PFSK-1 (cell line): ENCODE data around the gene METTL16.

Experiments used
- FOXP2 ChIP-seq: optimal IDR thresholded peaks from 2 replicates; pipeline ENCODE3; 2011; ENCODE audit warnings: borderline replicate concordance, control low read depth, inconsistent platforms; ENCODE audit not compliant: insufficient read depth; ENCODE audit errors: extremely low read length, extremely low read depth
- POLR2AphosphoS5 ChIP-seq: IDR thresholded peaks from 2 replicates; pipeline ENCODE4 v1.6.1; 2012; ENCODE audit warnings: low read depth, mild to moderate bottlenecking, control low read depth, low read length, moderate library complexity
- REST ChIP-seq, 2 experiments: IDR thresholded peaks; 2 replicates each; pipeline versions ENCODE4 v1.6.1 to v1.8.0; 2011 to 2012; ENCODE audit warnings: low read depth in 2 of 2, low read length in 2 of 2, control low read depth in 1 of 2, inconsistent platforms in 1 of 2, mild to moderate bottlenecking in 1 of 2, moderate library complexity in 1 of 2; ENCODE audit not compliant: insufficient read depth in 1 of 2
- SIN3A ChIP-seq: IDR thresholded peaks from 2 replicates; pipeline ENCODE4 v1.6.1; 2012; ENCODE audit warnings: mild to moderate bottlenecking, low read length, moderate library complexity, borderline replicate concordance; ENCODE audit not compliant: insufficient read depth
- TAF1 ChIP-seq: IDR thresholded peaks from 2 replicates; pipeline ENCODE4 v1.6.1; 2012; ENCODE audit warnings: low read length, control low read depth, borderline replicate concordance; ENCODE audit not compliant: insufficient read depth

The METTL16 gene

GRCh38 chr17:2452216-2452750 is 59.4 kb downstream of the METTL16 start:
- TF ChIP-seq REST (IDR thresholded peaks at IDR 0.05; ENCODE audit: insufficient read depth in 1 of 2, low read depth in 2 of 2, low read length in 2 of 2) (no peak), TAF1 (no peak), FOXP2 (no peak), POLR2AphosphoS5 (no peak), SIN3A (no peak)

GRCh38 chr17:2450016-2450650 is 61.6 kb downstream of the METTL16 start:
- no peak for TF ChIP-seq FOXP2
- TF ChIP-seq POLR2AphosphoS5 = no peak
- no peak for TF ChIP-seq SIN3A
- no peak for TF ChIP-seq REST (IDR thresholded peaks at IDR 0.05; ENCODE audit: insufficient read depth in 1 of 2, low read depth in 2 of 2, low read length in 2 of 2)
- TF ChIP-seq TAF1 = no peak

GRCh38 chr17:2449486-2449885 is 62.2 kb downstream of the METTL16 start:
- TF ChIP-seq FOXP2 = no peak
- no peak for TF ChIP-seq POLR2AphosphoS5
- no peak for TF ChIP-seq REST (IDR thresholded peaks at IDR 0.05; ENCODE audit: insufficient read depth in 1 of 2, low read depth in 2 of 2, low read length in 2 of 2)
- TF ChIP-seq TAF1 = no peak
- no peak for TF ChIP-seq SIN3A

- TF ChIP-seq REST (IDR thresholded peaks at IDR 0.05; ENCODE audit: insufficient read depth in 1 of 2, low read depth in 2 of 2, low read length in 2 of 2) = no peak
- TF ChIP-seq FOXP2 = no peak
- no peak for TF ChIP-seq TAF1
- TF ChIP-seq POLR2AphosphoS5 = no peak
- no peak for TF ChIP-seq SIN3A
Observed at GRCh38 chr17:2445638-2446037, 66.0 kb downstream of the METTL16 start.

- no peak for TF ChIP-seq REST (IDR thresholded peaks at IDR 0.05; ENCODE audit: insufficient read depth in 1 of 2, low read depth in 2 of 2, low read length in 2 of 2)
- no peak for TF ChIP-seq SIN3A
- no peak for TF ChIP-seq POLR2AphosphoS5
- TF ChIP-seq FOXP2 = no peak
- TF ChIP-seq TAF1 = no peak
Observed at GRCh38 chr17:2444382-2444781, 67.3 kb downstream of the METTL16 start.
